NT2/D1 (cell line): ENCODE measurements around the gene MYB.

Experiments
- SUZ12 ChIP-seq: IDR thresholded peaks from 2 replicates; pipeline ENCODE4 v1.6.1; 2011; ENCODE audit not compliant: insufficient read length, insufficient read depth; ENCODE audit errors: extremely low read depth
- ZNF274 ChIP-seq: IDR thresholded peaks from 2 replicates; pipeline ENCODE4 v1.6.1; 2011; ENCODE audit warnings: mild to moderate bottlenecking, low read depth, low read length

DNA sequence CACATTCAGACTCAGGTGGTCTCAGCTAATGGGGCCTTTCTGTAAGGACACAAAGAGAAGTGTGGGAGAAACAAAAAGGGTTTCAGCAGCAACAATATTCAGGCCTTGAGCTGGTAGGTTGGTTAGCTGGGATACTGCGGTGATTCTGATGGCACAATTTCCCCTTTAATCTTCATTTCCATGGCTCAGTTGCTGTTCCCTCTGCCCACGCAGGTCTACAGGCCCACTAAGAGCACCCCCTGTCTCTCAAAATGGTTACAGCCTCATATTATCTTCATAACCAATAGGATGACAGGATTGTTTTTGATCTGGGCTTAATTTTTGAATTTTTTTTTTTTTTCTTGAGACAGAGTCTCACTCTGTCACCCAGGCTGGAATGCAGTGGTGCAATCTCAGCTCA, 48.9 kb downstream of the MYB start:
- TF ChIP-seq ZNF274 (no peak), SUZ12 (no peak)
